Measurements from ENCODE around the gene FAM210A.
"Not testable (repeated sequence)": the region's sequence is repeated elsewhere in the genome, so short reads cannot be mapped to it uniquely, and the experiment has no call there.

FAM210A gene

GRCh38 chr18:13696961-13697360 is 29.4 kb downstream of the FAM210A start:
- DNase-seq = no peak

- not testable (repeated sequence) for DNase-seq
Observed at GRCh38 chr18:13695337-13695736, 31.0 kb downstream of the FAM210A start.

GRCh38 chr18:13690060-13690459 is 36.3 kb downstream of the FAM210A start:
- DNase-seq = not testable (repeated sequence)

GRCh38 chr18:13688191-13689136 is 37.9 kb downstream of the FAM210A start:
- no peak for DNase-seq

- no peak for DNase-seq
Observed at GRCh38 chr18:13684546-13684945, 41.8 kb downstream of the FAM210A start.

- DNase-seq = no peak
Observed at GRCh38 chr18:13681701-13682100, 44.7 kb downstream of the FAM210A start.

- DNase-seq = no peak
Observed at GRCh38 chr18:13680612-13681011, 45.7 kb downstream of the FAM210A start.

- not testable (repeated sequence) for DNase-seq
Observed at GRCh38 chr18:13677350-13677749, 49.0 kb downstream of the FAM210A start.

- no peak for DNase-seq
Observed at GRCh38 chr18:13676471-13676870, 49.9 kb downstream of the FAM210A start.

GRCh38 chr18:13672657-13673056 is 53.7 kb downstream of the FAM210A start:
- no peak for DNase-seq

- DNase-seq = no peak
Observed at GRCh38 chr18:13661779-13662256, 64.5 kb downstream of the FAM210A start.

- DNase-seq = no peak
Observed at GRCh38 chr18:13661051-13661778, 65.1 kb downstream of the FAM210A start.

- no peak for DNase-seq
Observed at GRCh38 chr18:13660510-13660909, 65.8 kb downstream of the FAM210A start.

GRCh38 chr18:13658436-13659204 is 67.7 kb downstream of the FAM210A start:
- no peak for DNase-seq

- no peak for DNase-seq
Observed at GRCh38 chr18:13657974-13658373, 68.4 kb downstream of the FAM210A start.

- DNase-seq = no peak
Observed at GRCh38 chr18:13653746-13654433, 72.5 kb downstream of the FAM210A start.

- DNase-seq = no peak
Observed at GRCh38 chr18:13649397-13650390, 76.7 kb downstream of the FAM210A start.

GRCh38 chr18:13647761-13648160 is 78.6 kb downstream of the FAM210A start:
- no peak for DNase-seq

- no peak for DNase-seq
Observed at GRCh38 chr18:13646633-13647032, 79.7 kb downstream of the FAM210A start.

- no peak for DNase-seq
Observed at GRCh38 chr18:13645093-13645492, 81.3 kb downstream of the FAM210A start.

GRCh38 chr18:13643261-13643751 is 83.1 kb downstream of the FAM210A start:
- DNase-seq = no peak

Data from kidney glomerular epithelial cell (primary cell).